Testis (tissue), 2 donors: ENCODE measurements around the gene SLC16A10.

ENCODE experiments used
- POLR2A ChIP-seq: fragments of 450-650 bp; IDR thresholded peaks from one replicate; pipeline ENCODE4 v1.6.1; 2017; ENCODE audit warnings: antibody characterized with exemption, mild to moderate bottlenecking, moderate library complexity
- TF ChIP-seq, protein P1 (sequence below), 3 experiments: fragments of 450-650 bp in 2 of 3; fragments of 200-600 bp in 1 of 3; sonication (generic) in 1 of 3; IDR thresholded peaks; one replicate each; pipeline ENCODE4 v1.5.1; 2016 to 2019; ENCODE audit warnings: antibody characterized with exemption in 3 of 3, mild to moderate bottlenecking in 2 of 3, moderate library complexity in 1 of 3

DNA sequence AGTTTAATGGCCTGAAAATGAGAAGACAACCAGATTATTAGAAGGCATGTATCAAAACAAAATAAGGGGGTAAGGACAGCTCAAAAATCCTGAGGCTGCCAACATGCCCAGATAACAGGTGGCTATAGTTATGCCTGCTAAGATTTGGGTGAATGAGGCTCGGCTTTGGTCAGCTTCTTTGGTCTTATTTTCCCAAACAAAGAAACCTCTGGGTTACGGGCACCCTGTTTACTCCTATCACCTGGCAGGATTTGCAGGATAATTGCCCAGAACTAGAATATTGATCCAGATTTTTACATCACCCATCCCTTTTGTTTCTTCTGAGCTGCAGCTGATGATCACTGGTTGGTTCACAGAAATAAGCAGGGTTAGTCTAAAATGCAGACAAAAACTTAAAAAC lies 74.3 kb downstream of the SLC16A10 start:
- TF ChIP-seq, protein P1, sequence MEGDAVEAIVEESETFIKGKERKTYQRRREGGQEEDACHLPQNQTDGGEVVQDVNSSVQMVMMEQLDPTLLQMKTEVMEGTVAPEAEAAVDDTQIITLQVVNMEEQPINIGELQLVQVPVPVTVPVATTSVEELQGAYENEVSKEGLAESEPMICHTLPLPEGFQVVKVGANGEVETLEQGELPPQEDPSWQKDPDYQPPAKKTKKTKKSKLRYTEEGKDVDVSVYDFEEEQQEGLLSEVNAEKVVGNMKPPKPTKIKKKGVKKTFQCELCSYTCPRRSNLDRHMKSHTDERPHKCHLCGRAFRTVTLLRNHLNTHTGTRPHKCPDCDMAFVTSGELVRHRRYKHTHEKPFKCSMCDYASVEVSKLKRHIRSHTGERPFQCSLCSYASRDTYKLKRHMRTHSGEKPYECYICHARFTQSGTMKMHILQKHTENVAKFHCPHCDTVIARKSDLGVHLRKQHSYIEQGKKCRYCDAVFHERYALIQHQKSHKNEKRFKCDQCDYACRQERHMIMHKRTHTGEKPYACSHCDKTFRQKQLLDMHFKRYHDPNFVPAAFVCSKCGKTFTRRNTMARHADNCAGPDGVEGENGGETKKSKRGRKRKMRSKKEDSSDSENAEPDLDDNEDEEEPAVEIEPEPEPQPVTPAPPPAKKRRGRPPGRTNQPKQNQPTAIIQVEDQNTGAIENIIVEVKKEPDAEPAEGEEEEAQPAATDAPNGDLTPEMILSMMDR (IDR thresholded peaks at IDR 0.05) = no peak
- TF ChIP-seq POLR2A = no peak
